Measurements from ENCODE around the gene PRAF2. TPM values are rescaled to one million over a fixed set of nuclear protein-coding genes. Genes with fewer than 3 reads are reported as not detected.

Gene PRAF2
- total RNA-seq (2014; rRNA removed; shearing (Covaris generic)), result 4.6 and 10.8 TPM in 2 replicates

- in situ Hi-C loops (cut with HindIII; ENCODE audit: low sequenced_read_pairs), result no loop called here
- DNase-seq (ENCODE audit: low spot score), result peak; percentile 92
Measured at GRCh38 chrX:49073601-49074575, at the start of gene PRAF2. Gene PRAF2, minus strand, starts transcription at chrX:49074002. Its CDS starts 15 bp downstream, at chrX:49073987.

GRCh38 chrX:49122499-49122898 lies 48.7 kb upstream of the PRAF2 start:
- in situ Hi-C loops (cut with HindIII; ENCODE audit: low sequenced_read_pairs), result no loop called here
- no peak for DNase-seq (ENCODE audit: low spot score)

GRCh38 chrX:49120091-49120490 lies 46.3 kb upstream of the PRAF2 start:
- in situ Hi-C loops (cut with HindIII; ENCODE audit: low sequenced_read_pairs), result no loop called here
- no peak for DNase-seq (ENCODE audit: low spot score)

- in situ Hi-C loops (cut with HindIII; ENCODE audit: low sequenced_read_pairs), result no loop called here
- DNase-seq (ENCODE audit: low spot score), result no peak
Measured at GRCh38 chrX:49117581-49117980, 43.8 kb upstream of the PRAF2 start.

GRCh38 chrX:49116716-49117115 lies 42.9 kb upstream of the PRAF2 start:
- in situ Hi-C loops (cut with HindIII; ENCODE audit: low sequenced_read_pairs), result no loop called here
- no peak for DNase-seq (ENCODE audit: low spot score)

- in situ Hi-C loops (cut with HindIII; ENCODE audit: low sequenced_read_pairs), result no loop called here
- no peak for DNase-seq (ENCODE audit: low spot score)
Measured at GRCh38 chrX:49116076-49116475, 42.3 kb upstream of the PRAF2 start.

- in situ Hi-C loops (cut with HindIII; ENCODE audit: low sequenced_read_pairs), result no loop called here
- peak; percentile 11 for DNase-seq (ENCODE audit: low spot score)
Measured at GRCh38 chrX:49111791-49112190, 38.0 kb upstream of the PRAF2 start.

GRCh38 chrX:49110417-49110816 lies 36.6 kb upstream of the PRAF2 start:
- in situ Hi-C loops (cut with HindIII; ENCODE audit: low sequenced_read_pairs), result no loop called here
- DNase-seq (ENCODE audit: low spot score), result no peak

GRCh38 chrX:49108641-49109040 lies 34.8 kb upstream of the PRAF2 start:
- no peak for DNase-seq (ENCODE audit: low spot score)
- in situ Hi-C loops (cut with HindIII; ENCODE audit: low sequenced_read_pairs), result no loop called here

GRCh38 chrX:49106930-49107329 lies 33.1 kb upstream of the PRAF2 start:
- in situ Hi-C loops (cut with HindIII; ENCODE audit: low sequenced_read_pairs), result no loop called here
- peak; percentile 34 for DNase-seq (ENCODE audit: low spot score)

GRCh38 chrX:49106296-49106695 lies 32.5 kb upstream of the PRAF2 start:
- DNase-seq (ENCODE audit: low spot score), result no peak
- in situ Hi-C loops (cut with HindIII; ENCODE audit: low sequenced_read_pairs), result no loop called here

- DNase-seq (ENCODE audit: low spot score), result no peak
- in situ Hi-C loops (cut with HindIII; ENCODE audit: low sequenced_read_pairs), result no loop called here
Measured at GRCh38 chrX:49103637-49104036, 29.8 kb upstream of the PRAF2 start.

- DNase-seq (ENCODE audit: low spot score), result no peak
- in situ Hi-C loops (cut with HindIII; ENCODE audit: low sequenced_read_pairs), result no loop called here
Measured at GRCh38 chrX:49102190-49102589, 28.4 kb upstream of the PRAF2 start.

- no peak for DNase-seq (ENCODE audit: low spot score)
- in situ Hi-C loops (cut with HindIII; ENCODE audit: low sequenced_read_pairs), result no loop called here
Measured at GRCh38 chrX:49101629-49101984, 27.8 kb upstream of the PRAF2 start.

- in situ Hi-C loops (cut with HindIII; ENCODE audit: low sequenced_read_pairs), result no loop called here
- peak; percentile 92 for DNase-seq (ENCODE audit: low spot score)
Measured at GRCh38 chrX:49100704-49101628, 27.2 kb upstream of the PRAF2 start.

GRCh38 chrX:49096419-49096818 lies 22.6 kb upstream of the PRAF2 start:
- in situ Hi-C loops (cut with HindIII; ENCODE audit: low sequenced_read_pairs), result no loop called here

GRCh38 chrX:49089553-49089952 lies 15.8 kb upstream of the PRAF2 start:
- in situ Hi-C loops (cut with HindIII; ENCODE audit: low sequenced_read_pairs), result no loop called here
- no peak for DNase-seq (ENCODE audit: low spot score)

More at GRCh38 chrX:49096419-49096818, 22.6 kb upstream of the PRAF2 start:
- DNase-seq (ENCODE audit: low spot score), result no peak

GRCh38 chrX:49082271-49082871 lies 8.6 kb upstream of the PRAF2 start:
- no peak for DNase-seq (ENCODE audit: low spot score)
- in situ Hi-C loops (cut with HindIII; ENCODE audit: low sequenced_read_pairs), result no loop called here
